H1 (cell line): ENCODE measurements around the gene CACNA1G. TPM values are rescaled to one million over a fixed set of nuclear protein-coding genes. Genes with fewer than 3 reads are reported as not detected.

Experiments
- CTCF ChIA-PET: fragments of 300-600 bp; sonication (Branson Sonifier 250); formaldehyde crosslinking; loops from one replicate; lab custom pipeline; 2021; ENCODE audit not compliant: partially characterized antibody; lab: Charles Lee
- POLR2A ChIA-PET: fragments of 300-600 bp; sonication (Branson Sonifier 250); formaldehyde crosslinking; loops from one replicate; lab custom pipeline; 2021; ENCODE audit warnings: inconsistent platforms; ENCODE audit not compliant: partially characterized antibody; lab: Charles Lee
- DNase-seq, 2 experiments: peaks; one replicate each; pipeline versions ENCODE4 v3.0.0 to v3.0.0-alpha.2; 2010 to 2022; ENCODE audit warnings: low spot score in 2 of 2, low read depth in 1 of 2, mixed read lengths in 1 of 2
- FAIRE-seq: peaks from 2 replicates; lab custom pipeline; 2011; peaks lifted over from hg19 to GRCh38; lab: Jason Lieb, UNC
- H2AFZ ChIP-seq: 2 replicates; pipeline ENCODE4 v1.8.1; 2012; ENCODE audit warnings: low read length, inconsistent platforms
- H2AK5ac ChIP-seq: 2 replicates; pipeline ENCODE4 v1.6.1; 2013; ENCODE audit warnings: low read depth, low read length
- H2BK120ac ChIP-seq: replicated peaks from 2 replicates; pipeline ENCODE3; 2013; ENCODE audit warnings: low read depth, low read length, inconsistent platforms
- H2BK12ac ChIP-seq: 2 replicates; pipeline ENCODE4 v1.6.1; 2013; ENCODE audit warnings: low read depth, low read length
- H2BK15ac ChIP-seq: 2 replicates; pipeline ENCODE4 v1.6.1; 2013; ENCODE audit warnings: low read length
- H2BK20ac ChIP-seq: 2 replicates; pipeline ENCODE4 v1.6.1; 2013; ENCODE audit warnings: low read length
- H2BK5ac ChIP-seq: 2 replicates; pipeline ENCODE4 v1.6.1; 2013; ENCODE audit warnings: low read depth, low read length
- H3K14ac ChIP-seq: 2 replicates; pipeline ENCODE4 v1.6.1; 2013; ENCODE audit warnings: inconsistent platforms; ENCODE audit not compliant: insufficient read length
- H3K18ac ChIP-seq: 2 replicates; pipeline ENCODE4 v1.6.1; 2013; ENCODE audit warnings: low read length; ENCODE audit errors: extremely low read depth
- H3K23ac ChIP-seq: 2 replicates; pipeline ENCODE4 v1.6.1; 2013; ENCODE audit warnings: inconsistent platforms; ENCODE audit not compliant: insufficient read length
- H3K23me2 ChIP-seq: 2 replicates; pipeline ENCODE4 v1.6.1; 2013; ENCODE audit warnings: low read depth, low read length
- H3K27ac ChIP-seq: 2 replicates; pipeline ENCODE4 v1.6.1; 2011; ENCODE audit warnings: low read depth, low read length, inconsistent platforms
- H3K27me3 ChIP-seq, 4 experiments: replicated peaks in 1 of 4; 1 replicate in 1 of 4; 2 replicates in 3 of 4; pipeline versions ENCODE4 v1.6.1 to v1.8.1; 2011 to 2013; ENCODE audit warnings: low read length in 3 of 4, mild to moderate bottlenecking in 3 of 4, inconsistent platforms in 2 of 4, mixed read lengths in 2 of 4, moderate library complexity in 1 of 4; ENCODE audit not compliant: control insufficient read depth in 3 of 4, insufficient read depth in 3 of 4; ENCODE audit errors: extremely low read depth in 1 of 4
- H3K36me3 ChIP-seq, 4 experiments: 2 replicates each; pipeline versions ENCODE4 v1.6.1 to v1.8.1; 2011 to 2013; ENCODE audit warnings: mild to moderate bottlenecking in 4 of 4, low read length in 3 of 4, moderate library complexity in 2 of 4, control low read depth in 1 of 4, inconsistent platforms in 1 of 4; ENCODE audit not compliant: insufficient read depth in 4 of 4, control insufficient read depth in 2 of 4
- H3K4ac ChIP-seq: replicated peaks from 2 replicates; pipeline ENCODE3; 2013; ENCODE audit warnings: low read length, low read depth, mixed read lengths, inconsistent platforms; ENCODE audit not compliant: insufficient read length
- H3K4me1 ChIP-seq, 4 experiments: replicated peaks in 1 of 4; 1 replicate in 1 of 4; 2 replicates in 3 of 4; pipeline versions ENCODE4 v1.6.1 to v1.8.1; 2011 to 2013; ENCODE audit warnings: low read length in 3 of 4, inconsistent platforms in 2 of 4, mixed read lengths in 1 of 4; ENCODE audit not compliant: insufficient read depth in 4 of 4, control insufficient read depth in 3 of 4
- H3K4me2 ChIP-seq, 2 experiments: 2 replicates each; pipeline versions ENCODE4 v1.6.1 to v1.8.1; 2011 to 2013; ENCODE audit warnings: low read depth in 2 of 2, low read length in 2 of 2, control low read depth in 1 of 2, inconsistent platforms in 1 of 2, mild to moderate bottlenecking in 1 of 2; ENCODE audit not compliant: insufficient read depth in 1 of 2
- H3K4me3 ChIP-seq, 4 experiments: fragments of 200-600, 300-600 bp in 1 of 4; sonication (generic), shearing (Covaris generic), sonication (Bioruptor Twin) in 1 of 4; 2 replicates each; pipeline versions ENCODE4 v1.5.1 to v1.8.1; 2011 to 2016; ENCODE audit warnings: low read length in 4 of 4, low read depth in 3 of 4, control low read depth in 2 of 4, inconsistent platforms in 2 of 4, mild to moderate bottlenecking in 2 of 4, mixed read lengths in 1 of 4, moderate library complexity in 1 of 4; ENCODE audit not compliant: insufficient read depth in 2 of 4; ENCODE audit errors: extremely low read depth in 1 of 4
- H3K56ac ChIP-seq: replicated peaks from 2 replicates; pipeline ENCODE3; 2013; ENCODE audit warnings: low read depth, mild to moderate bottlenecking, mixed read lengths, low read length, inconsistent platforms; ENCODE audit not compliant: insufficient read length
- H3K79me1 ChIP-seq: 2 replicates; pipeline ENCODE4 v1.6.1; 2013; ENCODE audit warnings: low read depth, low read length, control low read depth
- H3K79me2 ChIP-seq, 2 experiments: 2 replicates each; pipeline versions ENCODE4 v1.6.1 to v1.8.1; 2012 to 2013; ENCODE audit warnings: low read length in 2 of 2, mild to moderate bottlenecking in 2 of 2, inconsistent platforms in 1 of 2; ENCODE audit not compliant: insufficient read depth in 2 of 2, control insufficient read depth in 1 of 2
- H3K9ac ChIP-seq, 4 experiments: replicated peaks in 1 of 4; 1 replicate in 1 of 4; 2 replicates in 3 of 4; pipeline versions ENCODE4 v1.6.1 to v1.8.1; 2011 to 2013; ENCODE audit warnings: low read depth in 3 of 4, low read length in 3 of 4, control low read depth in 2 of 4, mild to moderate bottlenecking in 2 of 4, moderate library complexity in 2 of 4, inconsistent platforms in 1 of 4; ENCODE audit errors: extremely low read depth in 1 of 4
- H3K9me3 ChIP-seq, 2 experiments: 2 replicates each; pipeline versions ENCODE4 v1.6.1 to v1.8.1; 2012 to 2013; ENCODE audit warnings: mild to moderate bottlenecking in 2 of 2, moderate library complexity in 2 of 2, control low read depth in 1 of 2, inconsistent platforms in 1 of 2, low read depth in 1 of 2, low read length in 1 of 2, mixed read lengths in 1 of 2; ENCODE audit not compliant: insufficient read depth in 2 of 2
- H4K20me1 ChIP-seq, 2 experiments: replicated peaks in 1 of 2; 2 replicates each; pipeline versions ENCODE3 to v1.8.1; 2011 to 2013; ENCODE audit warnings: inconsistent platforms in 2 of 2, low read length in 2 of 2, mild to moderate bottlenecking in 1 of 2; ENCODE audit not compliant: insufficient read depth in 2 of 2, control insufficient read depth in 1 of 2
- H4K5ac ChIP-seq: 2 replicates; pipeline ENCODE4 v1.6.1; 2013; ENCODE audit warnings: low read length, low read depth, mixed read lengths, inconsistent platforms; ENCODE audit not compliant: insufficient read length
- H4K8ac ChIP-seq: 2 replicates; pipeline ENCODE4 v1.8.0; 2013; ENCODE audit warnings: mild to moderate bottlenecking, moderate library complexity, low read length, inconsistent platforms; ENCODE audit not compliant: insufficient read depth; ENCODE audit errors: extremely low read depth
- H4K91ac ChIP-seq: replicated peaks from 2 replicates; pipeline ENCODE3; 2013; ENCODE audit warnings: low read length, mixed read lengths, inconsistent platforms; ENCODE audit not compliant: insufficient read length
- BACH1 ChIP-seq: IDR thresholded peaks from 2 replicates; pipeline ENCODE4 v1.6.1; 2012; ENCODE audit warnings: low read length, improper control_type of control experiment
- KDM1A ChIP-seq: fragments of 200-600, 300-600 bp; sonication (generic); IDR thresholded peaks from 2 replicates; pipeline ENCODE4 v1.7.1; 2016; ENCODE audit warnings: mild to moderate bottlenecking, low read length, borderline replicate concordance
- NANOG ChIP-seq: IDR thresholded peaks from 2 replicates; pipeline ENCODE4 v1.6.1; 2011; ENCODE audit warnings: low read length, low read depth, mild to moderate bottlenecking, inconsistent platforms; ENCODE audit not compliant: insufficient read depth, poor library complexity, severe bottlenecking
- PHF8 ChIP-seq: fragments of 200-600 bp; sonication (generic); conservative IDR thresholded peaks from 2 replicates; pipeline ENCODE4 v1.7.1; 2012; ENCODE audit warnings: low read depth, mild to moderate bottlenecking, inconsistent platforms, low read length, moderate library complexity
- RBBP5 ChIP-seq: IDR thresholded peaks from 2 replicates; pipeline ENCODE4 v1.7.1; 2012; ENCODE audit warnings: low read depth, mild to moderate bottlenecking, inconsistent platforms, low read length, moderate library complexity, borderline replicate concordance
- SAP30 ChIP-seq: fragments of 300-600 bp; sonication (generic); IDR thresholded peaks from 2 replicates; pipeline ENCODE4 v1.7.1; 2012; ENCODE audit warnings: low read length, moderate library complexity, mild to moderate bottlenecking, inconsistent platforms; ENCODE audit not compliant: insufficient read depth, insufficient replicate concordance
- SIN3A ChIP-seq, 2 experiments: IDR thresholded peaks in 1 of 2; conservative IDR thresholded peaks in 1 of 2; 2 replicates each; pipeline ENCODE4 v1.6.1; 2011 to 2012; ENCODE audit warnings: low read length in 2 of 2, improper control_type of control experiment in 1 of 2, low read depth in 1 of 2, mild to moderate bottlenecking in 1 of 2
- SP2 ChIP-seq: IDR thresholded peaks from 2 replicates; pipeline ENCODE4 v1.6.1; 2012; ENCODE audit warnings: mild to moderate bottlenecking, low read length, inconsistent platforms
- TBP ChIP-seq: IDR thresholded peaks from 2 replicates; pipeline ENCODE4 v1.6.1; 2011; ENCODE audit warnings: low read depth, low read length, improper control_type of control experiment
- TCF12 ChIP-seq: IDR thresholded peaks from 2 replicates; pipeline ENCODE4 v1.6.1; 2011; ENCODE audit warnings: low read depth, mild to moderate bottlenecking, low read length
- WGBS, 2 experiments: shearing (Covaris generic) in 1 of 2; methylation state at CpG; one replicate each; pipeline versions ENCODE4 v1.1.6 to v1.1.7; 2013 to 2015; ENCODE audit warnings: low lambda C conversion rate in 2 of 2, mixed read lengths in 2 of 2, inconsistent platforms in 1 of 2, low coverage in 1 of 2, missing lambda C conversion rate in 1 of 2; ENCODE audit not compliant: insufficient replicate concordance in 2 of 2, insufficient coverage in 1 of 2, insufficient read length in 1 of 2; ENCODE audit errors: extremely low coverage in 1 of 2, missing lambda C conversion rate in 1 of 2; 5-methylcytosine and 5-hydroxymethylcytosine counted together
- polyA plus RNA-seq, 7 experiments: library from polyadenylated mRNA; depleted of rRNA in 3 of 7; stranded (reverse) in 5 of 7; unstranded in 2 of 7; fragments of >200 nt in 5 of 7; fragments of 200-250 nt in 2 of 7; gene quantifications; 1 replicate in 5 of 7; 2 replicates in 1 of 7; 4 replicates in 1 of 7; pipeline versions ENCODE4 v1.2.1 to v1.2.3, GENCODE V29; 2011 to 2013; ENCODE audit warnings: missing spikeins in 2 of 7, mixed read lengths in 2 of 7
- total RNA-seq: library from RNA; stranded (reverse); fragmentation: NEBNext Ultra II Directional; extraction: Animal tissue kit (Norgen Biotek cat#: 25700); gene quantifications from 2 replicates; pipeline ENCODE4 v1.2.1, GENCODE V29; 2021
- TF ChIP-seq, protein P1 (sequence below): IDR thresholded peaks from 2 replicates; pipeline ENCODE4 v1.6.1; 2012; ENCODE audit warnings: inconsistent platforms

CACNA1G gene
- total and polyA plus RNA-seq, 2 of the 8 experiments (the other 6 are each of a cell fraction or from before 2014, with no cell fraction given): 2.9 to 4.9 TPM

DNA sequence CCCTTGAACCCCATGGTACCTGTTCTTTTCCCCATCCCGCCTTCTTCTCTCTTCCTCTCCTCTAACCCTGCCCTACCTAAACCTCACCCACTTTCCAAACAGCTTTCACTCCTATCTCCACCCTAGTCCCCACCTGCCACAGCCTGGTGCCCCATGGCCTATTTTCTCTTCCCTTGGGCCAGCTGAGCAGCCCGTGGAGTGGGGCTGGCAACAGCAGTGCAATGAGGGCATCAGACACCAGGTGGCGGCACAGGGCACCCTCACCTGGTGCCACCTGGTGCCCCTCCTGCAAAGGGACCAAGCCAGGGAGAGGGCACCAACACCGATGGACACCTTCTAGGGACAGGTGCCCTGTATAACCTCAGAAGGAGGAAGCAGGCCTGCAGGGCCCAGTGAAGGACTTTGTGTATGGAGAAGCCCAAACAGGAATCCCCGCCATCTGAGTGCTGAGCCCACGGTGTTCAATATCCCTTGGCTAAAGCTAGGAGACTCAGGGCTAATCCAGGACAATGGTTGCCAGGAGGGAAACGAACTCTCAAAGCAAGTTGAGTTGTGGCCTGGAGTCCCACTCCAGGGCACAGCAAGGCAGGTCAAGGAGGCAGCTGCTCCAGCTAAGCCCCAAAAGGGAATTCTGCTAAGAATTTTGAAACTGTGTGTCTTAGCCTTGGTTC, 70.1 kb downstream of the CACNA1G start:
- POLR2A ChIA-PET: interaction anchor here (0.7 to 1.6 kb wide), 4 partner anchors 9 to 204 kb away, joined by 3 to 7 read pairs (median 3); no protein-coding TSS in a partner anchor
- peaks cover 4% of the 10 kb centered on the region; the same call in 1 of the 2 replicates for H3K23me2 ChIP-seq
- H3K27me3 ChIP-seq: peaks cover 20 to 32% (median 28%) of the 10 kb centered on the region in 4 experiments
- no peak overlapping the region for H4K91ac ChIP-seq
- peaks cover 0 to 21% (median 10%) of the 10 kb centered on the region in 4 experiments; a peak in 6 of 7 replicates for H3K4me1 ChIP-seq
- no peak overlapping the region for H3K23ac ChIP-seq
- no peak overlapping the region for H4K8ac ChIP-seq
- no peak overlapping the region for H3K4ac ChIP-seq
- no peak overlapping the region for H2AFZ ChIP-seq
- no peak for FAIRE-seq
- no peak overlapping the region for H3K9ac ChIP-seq
- no peaks in the 10 kb centered on the region for H3K36me3 ChIP-seq
- H3K18ac ChIP-seq: no peak overlapping the region
- H3K4me3 ChIP-seq: no peak overlapping the region
- no peak overlapping the region for H2BK120ac ChIP-seq
- no peak overlapping the region for H2BK15ac ChIP-seq
- no peak overlapping the region for H2BK20ac ChIP-seq
- peak in 1 of 2 experiments; percentile 92 for DNase-seq
- H4K20me1 ChIP-seq: no peaks in the 10 kb centered on the region
- H2AK5ac ChIP-seq: no peak overlapping the region
- H2BK5ac ChIP-seq: no peak overlapping the region
- H3K9me3 ChIP-seq: no peaks in the 10 kb centered on the region
- CTCF ChIA-PET: interaction anchor here (0.6 to 17.1 kb wide), 39 partner anchors 6 to 319 kb away, joined by 3 to 404 read pairs (median 8); partner anchors contain the start of genes EPN3 and SPATA20
- 77% methylated on average over 5 of the region's 7 CpGs; no CpG with 5 or more reads in 1 of the 2 experiments for WGBS, 2 experiments
- no peak overlapping the region for H3K14ac ChIP-seq
- H3K27ac ChIP-seq: no peak overlapping the region
- H3K56ac ChIP-seq: no peak overlapping the region
- H3K79me1 ChIP-seq: no peaks in the 10 kb centered on the region
- H4K5ac ChIP-seq: no peak overlapping the region
- no peak overlapping the region for H3K4me2 ChIP-seq
- H2BK12ac ChIP-seq: no peak overlapping the region
- no peaks in the 10 kb centered on the region for H3K79me2 ChIP-seq
- TF ChIP-seq PHF8: no peak
- TF ChIP-seq NANOG: no peak
- peak; percentile 57; the same call in 1 of the 2 replicates for TF ChIP-seq TCF12
- TF ChIP-seq KDM1A: no peak
- TF ChIP-seq SIN3A (conservative IDR thresholded peaks at IDR 0.05 in 1 of 2, IDR thresholded peaks at IDR 0.05 in 1 of 2; ENCODE audit: low read depth in 1 of 2, low read length in 2 of 2): 0 out of 4 replicates have a peak, but pooled peaks of 1 of the 2 experiments have one; percentile 53
- TF ChIP-seq RBBP5: no peak
- TF ChIP-seq BACH1: no peak
- TF ChIP-seq SP2: no peak
- TF ChIP-seq, protein P1, sequence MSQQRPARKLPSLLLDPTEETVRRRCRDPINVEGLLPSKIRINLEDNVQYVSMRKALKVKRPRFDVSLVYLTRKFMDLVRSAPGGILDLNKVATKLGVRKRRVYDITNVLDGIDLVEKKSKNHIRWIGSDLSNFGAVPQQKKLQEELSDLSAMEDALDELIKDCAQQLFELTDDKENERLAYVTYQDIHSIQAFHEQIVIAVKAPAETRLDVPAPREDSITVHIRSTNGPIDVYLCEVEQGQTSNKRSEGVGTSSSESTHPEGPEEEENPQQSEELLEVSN: no peak
- TF ChIP-seq SAP30: no peak
- TF ChIP-seq TBP: no peak
